GM06990 (cell line): ENCODE results near the gene SRGAP1.

Experiments used
- DNase-seq: peaks from one replicate; pipeline ENCODE4 v3.0.0-alpha.2; 2011; ENCODE audit not compliant: insufficient read length; ENCODE audit errors: extremely low read depth
- H3K27me3 ChIP-seq: replicated peaks from 2 replicates; pipeline ENCODE4 v1.6.0; 2011; ENCODE audit warnings: low read length; ENCODE audit not compliant: control insufficient read depth, insufficient read depth
- H3K36me3 ChIP-seq: 2 replicates; pipeline ENCODE4 v1.5.1; 2011; ENCODE audit warnings: low read length; ENCODE audit not compliant: control insufficient read depth, insufficient read depth
- H3K4me3 ChIP-seq: replicated peaks from 2 replicates; pipeline ENCODE4 v1.5.1; 2011; ENCODE audit warnings: low read depth, mild to moderate bottlenecking, control low read depth, low read length
- TF ChIP-seq, protein P1 (sequence below): IDR thresholded peaks from 2 replicates; pipeline ENCODE4 v1.5.1; 2011; ENCODE audit warnings: low read length, control low read depth, mild to moderate bottlenecking, inconsistent platforms; ENCODE audit not compliant: insufficient read depth, poor library complexity, severe bottlenecking

Gene SRGAP1

DNA sequence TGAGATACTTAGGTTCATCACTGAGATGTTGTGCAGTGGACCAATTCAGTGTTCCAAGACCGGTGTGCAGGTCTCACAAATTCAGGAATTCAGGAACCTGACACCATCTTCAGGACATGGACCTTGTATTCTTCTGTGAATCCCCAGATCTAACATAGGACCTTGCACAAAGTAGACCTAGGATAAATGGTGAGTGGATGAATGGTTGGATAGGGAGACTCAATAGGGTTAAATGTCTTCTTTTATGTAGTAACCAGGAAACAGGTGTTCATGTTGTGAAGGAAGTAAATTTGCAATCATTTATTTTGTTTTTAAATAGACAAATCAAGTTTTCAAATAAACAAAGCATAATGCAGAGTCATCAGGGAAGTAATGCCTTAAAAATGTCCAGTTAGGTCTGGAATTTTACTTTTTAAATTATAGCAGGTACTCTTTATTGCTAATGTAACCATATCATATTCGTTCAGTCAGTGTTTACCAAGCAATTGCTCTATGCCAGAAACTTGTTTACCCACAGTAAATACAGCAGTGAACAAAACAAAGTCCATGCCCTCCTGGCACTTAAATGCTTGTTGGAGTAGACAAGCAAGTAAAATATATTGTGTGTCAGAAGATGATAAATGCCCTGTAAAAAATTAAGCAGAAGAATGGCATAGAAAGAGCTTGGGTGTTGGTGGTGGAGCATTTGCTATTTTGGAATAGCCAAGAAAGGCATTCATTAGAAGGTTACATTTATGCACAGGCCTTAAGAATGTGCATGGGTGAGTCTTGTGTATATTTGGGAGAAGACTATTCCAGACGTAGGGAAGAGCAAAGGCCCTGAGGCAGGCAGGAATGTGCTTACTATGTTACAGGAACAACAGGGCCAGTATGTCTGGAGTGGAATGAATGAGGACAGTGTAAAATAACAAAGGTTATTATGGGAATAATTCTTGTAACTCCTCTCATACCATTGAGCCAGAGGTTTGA lies 38.5 kb upstream of the SRGAP1 start:
- no peak overlapping the region for H3K4me3 ChIP-seq
- peaks cover 1% of the 10 kb centered on the region for H3K36me3 ChIP-seq
- DNase-seq = no peak
- TF ChIP-seq, protein P1, sequence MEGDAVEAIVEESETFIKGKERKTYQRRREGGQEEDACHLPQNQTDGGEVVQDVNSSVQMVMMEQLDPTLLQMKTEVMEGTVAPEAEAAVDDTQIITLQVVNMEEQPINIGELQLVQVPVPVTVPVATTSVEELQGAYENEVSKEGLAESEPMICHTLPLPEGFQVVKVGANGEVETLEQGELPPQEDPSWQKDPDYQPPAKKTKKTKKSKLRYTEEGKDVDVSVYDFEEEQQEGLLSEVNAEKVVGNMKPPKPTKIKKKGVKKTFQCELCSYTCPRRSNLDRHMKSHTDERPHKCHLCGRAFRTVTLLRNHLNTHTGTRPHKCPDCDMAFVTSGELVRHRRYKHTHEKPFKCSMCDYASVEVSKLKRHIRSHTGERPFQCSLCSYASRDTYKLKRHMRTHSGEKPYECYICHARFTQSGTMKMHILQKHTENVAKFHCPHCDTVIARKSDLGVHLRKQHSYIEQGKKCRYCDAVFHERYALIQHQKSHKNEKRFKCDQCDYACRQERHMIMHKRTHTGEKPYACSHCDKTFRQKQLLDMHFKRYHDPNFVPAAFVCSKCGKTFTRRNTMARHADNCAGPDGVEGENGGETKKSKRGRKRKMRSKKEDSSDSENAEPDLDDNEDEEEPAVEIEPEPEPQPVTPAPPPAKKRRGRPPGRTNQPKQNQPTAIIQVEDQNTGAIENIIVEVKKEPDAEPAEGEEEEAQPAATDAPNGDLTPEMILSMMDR = no peak
- no peaks in the 10 kb centered on the region for H3K27me3 ChIP-seq

DNA sequence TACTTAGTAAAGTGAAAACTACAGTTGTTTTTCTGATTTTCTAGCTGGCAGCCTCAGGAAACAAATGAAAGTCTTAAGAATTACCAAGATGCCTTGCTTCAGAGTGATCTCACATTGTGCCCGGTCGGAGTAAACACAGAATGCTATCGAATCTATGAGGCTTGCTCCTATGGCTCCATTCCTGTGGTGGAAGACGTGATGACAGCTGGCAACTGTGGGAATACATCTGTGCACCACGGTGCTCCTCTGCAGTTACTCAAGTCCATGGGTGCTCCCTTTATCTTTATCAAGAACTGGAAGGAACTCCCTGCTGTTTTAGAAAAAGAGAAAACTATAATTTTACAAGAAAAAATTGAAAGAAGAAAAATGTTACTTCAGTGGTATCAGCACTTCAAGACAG lies 35.9 kb upstream of the SRGAP1 start:
- no peak for DNase-seq
- Histone ChIP-seq H3K36me3 (peaks cover 1% of the 10 kb centered on the region; the same call in 1 of the 2 replicates), H3K27me3 (no peaks in the 10 kb centered on the region), H3K4me3 (no peak overlapping the region)
- TF ChIP-seq, protein P1 = no peak

DNA sequence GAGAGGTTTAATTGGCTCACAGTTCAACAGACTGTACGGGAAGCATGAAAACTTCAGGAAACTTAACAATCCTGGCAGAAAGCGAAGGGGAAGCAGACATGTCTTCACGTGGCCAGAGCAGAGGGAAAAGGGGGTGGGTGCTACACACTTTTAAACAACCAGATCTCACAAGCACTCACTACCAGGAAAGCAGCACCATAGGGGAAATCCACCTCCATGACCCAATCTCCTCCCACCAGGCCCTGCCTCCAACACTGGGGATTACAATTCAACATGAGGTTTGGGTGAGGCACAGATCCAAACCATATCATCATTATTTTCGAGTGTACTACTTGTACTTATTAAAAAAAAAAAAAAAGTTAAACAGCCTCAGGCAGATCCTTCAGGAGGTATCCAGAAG lies 34.9 kb upstream of the SRGAP1 start:
- H3K4me3 ChIP-seq = no peak overlapping the region
- DNase-seq = no peak
- H3K36me3 ChIP-seq = peaks cover 1% of the 10 kb centered on the region; the same call in 1 of the 2 replicates
- TF ChIP-seq, protein P1 = no peak
- H3K27me3 ChIP-seq = no peaks in the 10 kb centered on the region

DNA sequence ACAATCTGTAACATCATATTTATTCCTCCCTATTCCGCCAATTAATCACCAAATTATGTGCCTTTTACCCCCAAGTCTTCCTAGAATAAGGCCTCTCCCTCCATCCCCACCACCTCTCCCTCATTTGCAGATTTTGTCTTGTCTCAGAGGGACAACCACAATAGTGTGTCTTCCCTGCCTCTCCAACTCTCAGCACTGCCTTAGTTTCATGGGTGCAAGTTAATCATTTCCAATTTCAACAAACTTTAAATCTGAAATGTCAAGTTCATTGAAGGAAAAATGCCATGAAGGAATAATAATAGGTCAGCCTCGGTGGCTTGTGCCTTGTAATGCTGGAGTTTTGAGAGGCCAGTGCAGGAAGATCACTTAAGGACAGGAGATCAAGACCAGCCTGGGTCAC lies 33.2 kb upstream of the SRGAP1 start:
- no peak overlapping the region for H3K4me3 ChIP-seq
- peaks cover 1% of the 10 kb centered on the region; the same call in 1 of the 2 replicates for H3K36me3 ChIP-seq
- TF ChIP-seq, protein P1 = no peak
- no peaks in the 10 kb centered on the region for H3K27me3 ChIP-seq
- DNase-seq = no peak

DNA sequence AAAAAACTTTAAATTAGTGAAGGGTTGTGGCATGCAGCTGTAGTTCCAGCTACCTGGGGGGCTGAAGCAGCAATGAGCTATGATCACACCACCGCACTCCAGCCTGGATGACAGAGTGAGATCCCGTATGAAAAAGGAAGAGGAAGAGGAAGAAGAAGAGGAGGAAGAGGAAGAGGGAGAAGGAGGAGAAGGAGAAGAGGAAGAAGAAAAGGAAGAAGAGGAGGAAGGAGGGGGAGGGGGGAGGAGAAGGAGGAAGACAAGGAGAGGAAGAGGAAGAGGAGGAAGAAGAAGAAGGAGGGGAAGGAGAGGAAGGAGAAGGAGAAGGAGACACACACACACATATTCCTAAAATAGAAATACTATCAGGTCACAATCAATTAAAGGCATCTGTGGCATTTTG lies 32.7 kb upstream of the SRGAP1 start:
- Histone ChIP-seq H3K4me3 (no peak overlapping the region), H3K27me3 (no peaks in the 10 kb centered on the region), H3K36me3 (peaks cover 1% of the 10 kb centered on the region; the same call in 1 of the 2 replicates)
- DNase-seq = no peak
- TF ChIP-seq, protein P1 = no peak
